NOMO-1 treated with dmso at 0.1 percent for 144 hours (cell line): Measurements from ENCODE around the gene OLFML3.

Experiments used
- DNase-seq: peaks from one replicate; lab custom pipeline; 2025; ENCODE audit not compliant: unreplicated experiment; lab: John Stamatoyannopoulos, UW

Gene OLFML3, protein sequence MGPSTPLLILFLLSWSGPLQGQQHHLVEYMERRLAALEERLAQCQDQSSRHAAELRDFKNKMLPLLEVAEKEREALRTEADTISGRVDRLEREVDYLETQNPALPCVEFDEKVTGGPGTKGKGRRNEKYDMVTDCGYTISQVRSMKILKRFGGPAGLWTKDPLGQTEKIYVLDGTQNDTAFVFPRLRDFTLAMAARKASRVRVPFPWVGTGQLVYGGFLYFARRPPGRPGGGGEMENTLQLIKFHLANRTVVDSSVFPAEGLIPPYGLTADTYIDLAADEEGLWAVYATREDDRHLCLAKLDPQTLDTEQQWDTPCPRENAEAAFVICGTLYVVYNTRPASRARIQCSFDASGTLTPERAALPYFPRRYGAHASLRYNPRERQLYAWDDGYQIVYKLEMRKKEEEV

DNA sequence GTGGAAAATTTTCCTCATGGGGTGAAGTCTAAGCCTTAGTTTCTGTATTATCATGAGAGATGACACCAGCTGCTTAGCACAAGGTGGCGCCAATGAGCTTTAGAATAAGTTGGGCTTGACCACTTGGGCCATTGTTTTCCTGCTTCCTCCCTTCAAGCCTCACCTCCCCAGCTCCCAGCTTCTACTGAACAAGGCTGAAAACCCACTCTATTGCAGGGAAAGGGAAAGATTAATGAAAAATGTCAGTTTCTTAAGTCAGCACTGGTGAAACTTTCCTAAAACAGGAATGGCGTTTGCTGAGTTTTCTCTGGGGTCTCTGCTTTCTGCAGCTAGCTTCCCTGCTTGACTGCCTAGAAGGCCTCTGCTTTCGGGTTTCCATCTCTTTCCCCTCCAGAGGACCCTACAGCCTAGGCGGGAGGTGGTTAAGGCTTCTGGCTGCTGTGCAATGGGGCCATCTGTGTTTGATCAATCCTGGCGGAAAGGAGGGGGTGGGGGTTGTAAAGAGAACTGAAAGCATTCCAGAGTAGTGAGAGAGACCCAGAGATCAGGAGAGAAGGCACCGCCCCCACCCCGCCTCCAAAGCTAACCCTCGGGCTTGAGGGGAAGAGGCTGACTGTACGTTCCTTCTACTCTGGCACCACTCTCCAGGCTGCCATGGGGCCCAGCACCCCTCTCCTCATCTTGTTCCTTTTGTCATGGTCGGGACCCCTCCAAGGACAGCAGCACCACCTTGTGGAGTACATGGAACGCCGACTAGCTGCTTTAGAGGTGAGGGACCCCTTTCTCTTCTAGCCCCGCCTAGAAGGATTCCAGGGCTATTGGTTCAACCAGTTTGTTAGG is at the start of gene OLFML3:
Gene OLFML3 (plus strand): TSS at position 612 of the 840 bp plus-strand sequence. CDS start 43 bp downstream, at position 655.
- DNase-seq, result peak; percentile 40

DNA sequence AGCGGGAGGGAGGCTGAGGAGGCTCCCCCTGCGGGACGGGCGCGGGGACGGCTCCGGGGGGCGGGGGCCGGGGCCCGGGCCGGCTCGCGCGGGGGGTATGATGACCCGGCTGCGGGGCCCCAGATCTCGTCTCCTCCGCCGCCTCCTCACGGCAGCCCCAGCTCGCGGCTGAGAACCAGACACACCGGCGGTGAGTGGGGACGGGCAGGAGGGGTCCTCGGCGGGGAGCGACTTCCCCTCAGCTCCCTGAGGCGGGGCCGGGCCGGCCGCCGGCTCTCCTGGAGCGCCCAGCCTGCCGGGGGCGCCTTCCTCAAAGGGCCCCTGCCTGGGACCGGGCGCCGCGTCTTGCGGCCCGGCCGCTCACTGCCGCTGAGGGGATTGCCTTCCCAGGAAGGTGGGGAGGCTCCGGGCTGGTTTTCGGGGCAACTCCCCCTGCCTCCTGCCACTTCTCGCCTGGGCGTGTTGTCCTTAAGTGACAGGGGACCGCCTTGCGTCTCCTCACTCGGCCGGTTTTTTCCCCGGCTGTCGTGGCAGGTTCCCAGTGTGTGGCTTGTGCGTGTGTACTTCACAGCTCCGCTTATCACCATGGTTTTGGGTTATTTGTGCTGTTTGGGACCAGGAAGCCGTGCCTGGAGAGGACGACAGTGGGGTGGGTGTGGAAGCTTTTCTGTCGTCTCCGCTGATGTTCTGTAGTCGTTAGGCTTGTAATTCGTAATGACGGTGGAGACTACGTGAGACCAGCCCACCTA is 49.4 kb upstream of the OLFML3 start:
- DNase-seq, result no peak

GRCh38 chr1:113930499-113931161 is 48.6 kb upstream of the OLFML3 start:
- peak; percentile 13 for DNase-seq

DNA sequence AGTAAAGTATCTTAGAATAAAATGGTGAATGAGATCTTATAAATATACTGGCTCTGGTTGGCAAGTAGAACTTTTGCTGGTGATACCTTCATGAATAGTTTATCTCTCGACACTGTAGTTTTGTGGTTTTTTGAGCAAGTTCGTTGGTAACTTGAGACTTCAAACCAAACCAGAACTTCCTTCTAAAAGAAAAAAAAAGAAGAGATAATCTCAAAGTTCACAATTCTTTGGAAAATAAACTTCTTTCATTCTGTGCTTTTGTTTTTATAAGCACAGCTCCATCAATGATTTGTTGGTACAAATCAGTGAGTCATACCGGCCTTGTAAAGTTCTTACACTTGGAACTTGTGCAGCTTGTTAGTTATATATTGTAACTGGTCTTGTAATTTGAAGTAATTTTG is 47.8 kb upstream of the OLFML3 start:
- DNase-seq, result no peak

GRCh38 chr1:113934006-113934405 is 45.3 kb upstream of the OLFML3 start:
- no peak for DNase-seq

GRCh38 chr1:113934511-113935055 is 44.7 kb upstream of the OLFML3 start:
- no peak for DNase-seq

- no peak for DNase-seq
Measured at GRCh38 chr1:113935176-113935575, 44.1 kb upstream of the OLFML3 start.

- no peak for DNase-seq
Measured at GRCh38 chr1:113935970-113936369, 43.3 kb upstream of the OLFML3 start.

DNA sequence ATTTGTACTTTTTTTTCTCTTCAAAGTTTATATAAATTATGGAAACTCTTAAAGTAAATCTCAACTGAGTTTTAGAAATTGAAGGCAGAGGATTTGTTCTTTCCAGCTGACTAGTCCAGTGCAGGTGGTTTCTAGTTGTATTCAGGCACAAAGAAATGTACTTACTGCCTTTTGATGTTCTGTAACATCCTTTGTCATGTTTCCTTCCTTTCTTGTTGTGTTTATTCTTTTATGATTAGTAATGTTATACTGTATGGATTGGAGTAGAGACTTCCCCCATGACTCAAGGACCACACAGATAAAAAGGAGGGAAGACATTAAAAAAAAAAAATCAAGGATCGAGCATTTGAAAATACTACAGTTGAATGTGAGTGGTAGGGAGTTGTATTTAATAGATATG is 42.1 kb upstream of the OLFML3 start:
- no peak for DNase-seq

- DNase-seq, result no peak
Measured at GRCh38 chr1:113938192-113938591, 41.1 kb upstream of the OLFML3 start.

DNA sequence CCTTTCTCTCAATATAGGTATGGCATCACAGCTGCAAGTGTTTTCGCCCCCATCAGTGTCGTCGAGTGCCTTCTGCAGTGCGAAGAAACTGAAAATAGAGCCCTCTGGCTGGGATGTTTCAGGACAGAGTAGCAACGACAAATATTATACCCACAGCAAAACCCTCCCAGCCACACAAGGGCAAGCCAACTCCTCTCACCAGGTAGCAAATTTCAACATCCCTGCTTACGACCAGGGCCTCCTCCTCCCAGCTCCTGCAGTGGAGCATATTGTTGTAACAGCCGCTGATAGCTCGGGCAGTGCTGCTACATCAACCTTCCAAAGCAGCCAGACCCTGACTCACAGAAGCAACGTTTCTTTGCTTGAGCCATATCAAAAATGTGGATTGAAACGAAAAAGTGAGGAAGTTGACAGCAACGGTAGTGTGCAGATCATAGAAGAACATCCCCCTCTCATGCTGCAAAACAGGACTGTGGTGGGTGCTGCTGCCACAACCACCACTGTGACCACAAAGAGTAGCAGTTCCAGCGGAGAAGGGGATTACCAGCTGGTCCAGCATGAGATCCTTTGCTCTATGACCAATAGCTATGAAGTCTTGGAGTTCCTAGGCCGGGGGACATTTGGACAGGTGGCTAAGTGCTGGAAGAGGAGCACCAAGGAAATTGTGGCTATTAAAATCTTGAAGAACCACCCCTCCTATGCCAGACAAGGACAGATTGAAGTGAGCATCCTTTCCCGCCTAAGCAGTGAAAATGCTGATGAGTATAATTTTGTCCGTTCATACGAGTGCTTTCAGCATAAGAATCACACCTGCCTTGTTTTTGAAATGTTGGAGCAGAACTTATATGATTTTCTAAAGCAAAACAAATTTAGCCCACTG is 38.7 kb upstream of the OLFML3 start:
- peak; percentile 50 for DNase-seq

GRCh38 chr1:113941245-113941559 is 38.1 kb upstream of the OLFML3 start:
- no peak for DNase-seq

GRCh38 chr1:113942527-113942926 is 36.7 kb upstream of the OLFML3 start:
- no peak for DNase-seq

- peak; percentile 63 for DNase-seq
Measured at GRCh38 chr1:113943028-113943811, 36.1 kb upstream of the OLFML3 start.

DNA sequence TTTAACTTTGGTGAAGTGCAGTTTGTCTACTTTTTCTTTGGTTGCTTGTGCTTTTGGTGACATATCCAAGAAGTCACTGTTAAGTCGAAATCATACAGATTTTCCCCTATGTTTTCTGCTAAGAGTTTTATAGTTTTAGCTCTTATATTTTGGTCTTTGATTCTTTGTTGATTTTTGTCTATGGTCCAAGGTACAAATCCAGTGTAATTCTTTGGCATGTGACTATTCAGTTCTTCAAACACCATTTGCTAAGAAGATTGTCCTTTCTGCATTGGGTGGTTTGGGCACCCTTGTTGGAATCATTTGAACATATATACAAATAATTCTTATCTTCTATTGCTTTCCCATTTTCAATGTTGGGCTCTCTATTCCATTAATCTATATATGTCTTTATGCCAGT is 33.9 kb upstream of the OLFML3 start:
- DNase-seq, result no peak

- DNase-seq, result no peak
Measured at GRCh38 chr1:113946112-113946511, 33.2 kb upstream of the OLFML3 start.

GRCh38 chr1:113946678-113947387 is 32.4 kb upstream of the OLFML3 start:
- no peak for DNase-seq

DNA sequence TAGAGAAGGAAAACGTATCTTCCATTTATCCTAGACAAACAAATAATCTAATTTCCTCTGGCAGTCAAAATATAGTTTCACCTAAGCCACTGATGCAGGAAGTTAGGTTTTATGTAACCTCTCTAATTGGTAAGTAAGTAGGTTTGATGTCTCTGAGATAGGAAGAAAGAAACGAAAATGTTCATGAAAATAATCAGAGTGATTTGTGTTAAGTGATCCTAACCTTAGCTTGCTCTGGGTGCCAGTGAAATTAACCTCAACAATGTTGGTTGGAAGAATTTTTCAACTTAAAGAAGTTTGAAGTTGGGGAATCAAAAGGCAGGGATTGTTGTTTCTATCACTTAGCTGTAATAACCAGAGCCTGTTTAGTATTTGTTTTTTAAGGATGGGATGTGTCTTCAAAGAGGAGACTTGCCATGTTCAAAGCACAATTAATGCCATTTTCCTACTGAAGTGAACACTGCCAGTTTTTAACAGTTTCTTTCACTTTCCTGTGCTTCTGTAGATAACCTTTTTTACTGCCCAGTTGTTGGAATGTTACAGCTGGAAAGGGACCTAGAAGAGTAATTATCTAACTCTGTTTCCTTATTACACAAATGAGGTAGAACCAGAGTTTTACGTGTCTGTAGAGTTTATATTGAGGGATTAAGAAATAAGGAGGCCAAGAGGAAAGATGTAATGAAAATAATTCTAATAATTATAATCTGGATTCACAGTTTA is 31.7 kb upstream of the OLFML3 start:
- no peak for DNase-seq
